IMR-90 (cell line): Measurements from ENCODE around the gene SAMD10.

Experiments used
- BHLHE40 ChIP-seq: fragments of 150-350 bp; IDR thresholded peaks from 2 replicates; pipeline ENCODE4 v1.6.1; 2016; ENCODE audit warnings: mild to moderate bottlenecking, low read depth, low read length
- CEBPB ChIP-seq: IDR thresholded peaks from 2 replicates; pipeline ENCODE4 v1.6.1; 2012; ENCODE audit warnings: low read depth, low read length, improper control_type of control experiment
- POLR2A ChIP-seq: IDR thresholded peaks from 2 replicates; pipeline ENCODE4 v1.6.1; 2012; ENCODE audit warnings: mild to moderate bottlenecking, low read depth, low read length
- RAD21 ChIP-seq: IDR thresholded peaks from 2 replicates; pipeline ENCODE4 v1.6.1; 2012; ENCODE audit warnings: low read length, improper control_type of control experiment
- SMC3 ChIP-seq: fragments of 150-350 bp; IDR thresholded peaks from 2 replicates; pipeline ENCODE4 v1.6.1; 2016; ENCODE audit warnings: low read depth, mild to moderate bottlenecking, antibody characterized with exemption, low read length, moderate library complexity
- TF ChIP-seq, protein P1 (sequence below): conservative IDR thresholded peaks from 2 replicates; pipeline ENCODE4 v1.5.1; 2012; ENCODE audit warnings: mild to moderate bottlenecking, low read depth, low read length, improper control_type of control experiment
- TF ChIP-seq, protein P2 (sequence below): fragments of 150-350 bp; IDR thresholded peaks from 2 replicates; pipeline ENCODE4 v1.6.1; 2017; ENCODE audit warnings: mild to moderate bottlenecking, antibody characterized with exemption, low read length, low read depth

DNA sequence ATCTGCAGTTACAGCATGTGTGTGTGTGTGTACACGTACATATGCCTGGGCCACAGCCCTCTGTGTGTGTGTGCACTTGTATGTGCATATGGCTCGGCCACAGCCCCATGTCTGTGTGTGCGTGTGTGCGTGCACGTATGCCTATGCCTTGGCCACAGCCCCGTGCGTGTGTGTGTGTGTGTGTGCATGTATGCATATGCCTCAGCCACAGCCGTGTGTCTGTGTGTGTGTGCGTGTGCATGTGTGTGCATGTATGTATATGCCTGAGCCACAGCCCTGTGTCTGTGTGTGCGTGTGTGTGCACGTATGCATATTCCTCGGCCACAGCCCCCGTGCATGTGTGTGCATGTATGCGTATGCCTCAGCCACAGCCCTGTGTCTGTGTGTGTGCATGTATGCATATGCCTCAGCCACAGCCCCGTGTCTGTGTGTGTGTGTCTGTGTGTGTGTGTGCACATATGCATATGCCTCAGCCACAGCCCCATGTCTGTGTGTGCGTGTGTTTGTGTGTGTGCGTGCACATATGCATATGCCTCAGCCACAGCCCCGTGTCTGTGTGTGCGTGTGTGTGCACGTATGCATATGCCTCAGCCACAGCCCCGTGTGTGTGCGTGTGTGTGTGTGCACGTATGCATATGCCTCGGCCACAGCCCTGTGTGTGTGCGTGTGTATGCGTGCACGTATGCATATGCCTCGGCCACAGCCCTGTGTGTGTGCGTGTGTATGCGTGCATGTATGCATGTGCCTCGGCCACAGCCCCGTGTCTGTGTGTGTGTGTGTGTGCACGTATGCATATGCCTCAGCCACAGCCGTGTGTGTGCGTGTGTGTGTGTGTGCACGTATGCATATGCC lies 41.9 kb upstream of the SAMD10 start:
- TF ChIP-seq, protein P1, sequence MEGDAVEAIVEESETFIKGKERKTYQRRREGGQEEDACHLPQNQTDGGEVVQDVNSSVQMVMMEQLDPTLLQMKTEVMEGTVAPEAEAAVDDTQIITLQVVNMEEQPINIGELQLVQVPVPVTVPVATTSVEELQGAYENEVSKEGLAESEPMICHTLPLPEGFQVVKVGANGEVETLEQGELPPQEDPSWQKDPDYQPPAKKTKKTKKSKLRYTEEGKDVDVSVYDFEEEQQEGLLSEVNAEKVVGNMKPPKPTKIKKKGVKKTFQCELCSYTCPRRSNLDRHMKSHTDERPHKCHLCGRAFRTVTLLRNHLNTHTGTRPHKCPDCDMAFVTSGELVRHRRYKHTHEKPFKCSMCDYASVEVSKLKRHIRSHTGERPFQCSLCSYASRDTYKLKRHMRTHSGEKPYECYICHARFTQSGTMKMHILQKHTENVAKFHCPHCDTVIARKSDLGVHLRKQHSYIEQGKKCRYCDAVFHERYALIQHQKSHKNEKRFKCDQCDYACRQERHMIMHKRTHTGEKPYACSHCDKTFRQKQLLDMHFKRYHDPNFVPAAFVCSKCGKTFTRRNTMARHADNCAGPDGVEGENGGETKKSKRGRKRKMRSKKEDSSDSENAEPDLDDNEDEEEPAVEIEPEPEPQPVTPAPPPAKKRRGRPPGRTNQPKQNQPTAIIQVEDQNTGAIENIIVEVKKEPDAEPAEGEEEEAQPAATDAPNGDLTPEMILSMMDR = no peak
- TF ChIP-seq BHLHE40 = no peak
- TF ChIP-seq RAD21 = no peak
- TF ChIP-seq, protein P2, sequence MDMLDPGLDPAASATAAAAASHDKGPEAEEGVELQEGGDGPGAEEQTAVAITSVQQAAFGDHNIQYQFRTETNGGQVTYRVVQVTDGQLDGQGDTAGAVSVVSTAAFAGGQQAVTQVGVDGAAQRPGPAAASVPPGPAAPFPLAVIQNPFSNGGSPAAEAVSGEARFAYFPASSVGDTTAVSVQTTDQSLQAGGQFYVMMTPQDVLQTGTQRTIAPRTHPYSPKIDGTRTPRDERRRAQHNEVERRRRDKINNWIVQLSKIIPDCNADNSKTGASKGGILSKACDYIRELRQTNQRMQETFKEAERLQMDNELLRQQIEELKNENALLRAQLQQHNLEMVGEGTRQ = no peak
- no peak for TF ChIP-seq CEBPB
- no peak for TF ChIP-seq POLR2A
- TF ChIP-seq SMC3 = no peak
